ENCODE data around the gene SERPINI2.

The SERPINI2 gene

DNA sequence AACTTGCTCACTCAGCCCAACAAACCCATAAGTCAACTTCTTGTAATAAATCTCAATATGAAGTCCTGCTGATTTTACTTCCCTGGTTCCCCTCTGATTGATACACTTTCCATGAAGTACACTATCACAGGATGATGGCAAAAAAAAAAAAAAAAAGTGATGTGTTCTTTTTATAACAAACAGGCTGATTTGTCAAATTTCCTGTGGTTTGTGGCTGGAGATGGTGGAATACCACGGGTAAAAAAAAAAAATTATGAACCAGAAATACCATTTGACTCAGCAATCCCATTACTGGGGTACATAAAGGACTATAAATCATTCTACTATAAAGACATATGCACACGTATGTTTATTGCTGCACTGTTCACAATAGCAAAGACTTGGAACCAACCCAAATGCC lies 10.7 kb upstream of the SERPINI2 start:
- no peak overlapping the region for H3K4me3 ChIP-seq (ENCODE audit: low read depth in 1 of 2, low read length in 1 of 2)
- peaks cover 6 to 13% of the 10 kb centered on the region in 2 experiments for H3K4me1 ChIP-seq (ENCODE audit: control insufficient read depth in 1 of 2, insufficient read depth in 1 of 2, low read depth in 1 of 2, low read length in 1 of 2)
- no peak for TF ChIP-seq CTCF (IDR thresholded peaks at IDR 0.05)
- H3K27me3 ChIP-seq, result no peaks in the 10 kb centered on the region
- no peak overlapping the region for H3K27ac ChIP-seq
- H3K9me3 ChIP-seq, result no peaks in the 10 kb centered on the region
- no peaks in the 10 kb centered on the region for H3K36me3 ChIP-seq

- Histone ChIP-seq H3K4me3 (ENCODE audit: low read depth in 1 of 2, low read length in 1 of 2) (no peak overlapping the region), H3K36me3 (no peaks in the 10 kb centered on the region)
Measured at GRCh38 chr3:167483708-167484475, 10.1 kb upstream of the SERPINI2 start.

DNA sequence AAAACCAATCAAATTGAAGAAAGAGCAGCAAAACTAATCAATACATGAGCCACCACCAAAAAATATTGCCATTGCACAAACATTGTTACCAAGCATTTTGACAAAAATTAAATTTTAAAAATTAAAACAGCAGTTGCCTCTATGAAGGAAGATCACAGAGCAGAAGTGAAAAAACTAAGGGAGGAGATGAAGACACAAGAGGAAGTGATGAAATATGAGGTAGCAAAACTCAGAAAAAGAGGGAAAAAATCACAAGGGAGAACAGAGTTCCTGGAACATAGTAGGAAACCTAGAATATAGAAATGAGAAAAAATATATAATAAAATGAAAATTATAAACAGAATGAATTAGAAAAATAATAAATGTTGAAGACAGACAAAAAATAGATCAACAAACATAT lies 7.3 kb upstream of the SERPINI2 start:
- Histone ChIP-seq H3K36me3 (no peaks in the 10 kb centered on the region), H3K27ac (no peak overlapping the region), H3K27me3 (no peaks in the 10 kb centered on the region), H3K4me3 (ENCODE audit: low read depth in 1 of 2, low read length in 1 of 2) (no peak overlapping the region), H3K4me1 (ENCODE audit: control insufficient read depth in 1 of 2, insufficient read depth in 1 of 2, low read depth in 1 of 2, low read length in 1 of 2) (peaks cover 6 to 13% of the 10 kb centered on the region in 2 experiments), H3K9me3 (no peaks in the 10 kb centered on the region)
- no peak for TF ChIP-seq CTCF (IDR thresholded peaks at IDR 0.05)

More at GRCh38 chr3:167483708-167484475, 10.1 kb upstream of the SERPINI2 start:
- no peak for TF ChIP-seq CTCF (IDR thresholded peaks at IDR 0.05)
- Histone ChIP-seq H3K4me1 (ENCODE audit: control insufficient read depth in 1 of 2, insufficient read depth in 1 of 2, low read depth in 1 of 2, low read length in 1 of 2) (peaks cover 6 to 13% of the 10 kb centered on the region in 2 experiments), H3K9me3 (no peaks in the 10 kb centered on the region), H3K27me3 (no peaks in the 10 kb centered on the region), H3K27ac (no peak overlapping the region)

GRCh38 chr3:167480748-167481147 lies 6.9 kb upstream of the SERPINI2 start:
- Histone ChIP-seq H3K36me3 (no peaks in the 10 kb centered on the region), H3K4me3 (ENCODE audit: low read depth in 1 of 2, low read length in 1 of 2) (no peak overlapping the region), H3K27ac (no peak overlapping the region), H3K27me3 (no peaks in the 10 kb centered on the region), H3K4me1 (ENCODE audit: control insufficient read depth in 1 of 2, insufficient read depth in 1 of 2, low read depth in 1 of 2, low read length in 1 of 2) (peaks cover 6 to 13% of the 10 kb centered on the region in 2 experiments), H3K9me3 (no peaks in the 10 kb centered on the region)
- TF ChIP-seq CTCF (IDR thresholded peaks at IDR 0.05), result no peak

- TF ChIP-seq CTCF (IDR thresholded peaks at IDR 0.05), result no peak
- Histone ChIP-seq H3K36me3 (no peaks in the 10 kb centered on the region), H3K27me3 (no peaks in the 10 kb centered on the region), H3K27ac (no peak overlapping the region), H3K9me3 (no peaks in the 10 kb centered on the region), H3K4me1 (ENCODE audit: control insufficient read depth in 1 of 2, insufficient read depth in 1 of 2, low read depth in 1 of 2, low read length in 1 of 2) (no peaks in the 10 kb centered on the region), H3K4me3 (ENCODE audit: low read depth in 1 of 2, low read length in 1 of 2) (no peak overlapping the region)
Measured at GRCh38 chr3:167469381-167469780, 4.5 kb downstream of the SERPINI2 start.
